GM21423 (cell line): ENCODE data around the gene SLC35F2.
"Not testable (repeated sequence)": the region's sequence is repeated elsewhere in the genome, so short reads cannot be mapped to it uniquely, and the experiment has no call there.

ENCODE experiments used
- ATAC-seq: cut with Tn5 transposase; IDR thresholded peaks from one replicate; pipeline ENCODE4 v1.9.1; 2021; ENCODE audit warnings: mild to moderate bottlenecking, moderate library complexity; ENCODE audit not compliant: unreplicated experiment

The SLC35F2 gene

GRCh38 chr11:107858217-107859070 is at the start of gene SLC35F2:
Gene SLC35F2, minus strand, starts transcription at chr11:107858787. Its CDS starts 20 bp downstream, at chr11:107858767.
- peak; percentile 94 for ATAC-seq

- ATAC-seq = no peak
These were observed 49.6 kb upstream of the SLC35F2 start for GRCh38 chr11:107908211-107908610.

- ATAC-seq = peak; percentile 68
These were observed 39.7 kb upstream of the SLC35F2 start for GRCh38 chr11:107898270-107898669.

- no peak for ATAC-seq
These were observed 23.7 kb upstream of the SLC35F2 start for GRCh38 chr11:107882095-107882820.

- not testable (repeated sequence) for ATAC-seq
These were observed 22.9 kb upstream of the SLC35F2 start for GRCh38 chr11:107881471-107881870.

- no peak for ATAC-seq
These were observed 17.6 kb upstream of the SLC35F2 start for GRCh38 chr11:107876141-107876540.

- no peak for ATAC-seq
These were observed 6.0 kb upstream of the SLC35F2 start for GRCh38 chr11:107864591-107864990.

GRCh38 chr11:107860688-107861087 is 2.1 kb upstream of the SLC35F2 start:
- ATAC-seq = no peak

- ATAC-seq = not testable (repeated sequence)
These were observed 1.6 kb upstream of the SLC35F2 start for GRCh38 chr11:107860240-107860620.

GRCh38 chr11:107859459-107860239 is 1.1 kb upstream of the SLC35F2 start:
- ATAC-seq = no peak

- ATAC-seq = no peak
These were observed 904 bp downstream of the SLC35F2 start for GRCh38 chr11:107857550-107858216.

- ATAC-seq = no peak
These were observed 1.5 kb downstream of the SLC35F2 start for GRCh38 chr11:107856981-107857517.

- no peak for ATAC-seq
These were observed 2.2 kb downstream of the SLC35F2 start for GRCh38 chr11:107856180-107856980.

GRCh38 chr11:107853070-107853469 is 5.5 kb downstream of the SLC35F2 start:
- no peak for ATAC-seq

- ATAC-seq = no peak
These were observed 6.8 kb downstream of the SLC35F2 start for GRCh38 chr11:107851704-107852310.

GRCh38 chr11:107849790-107850189 is 8.8 kb downstream of the SLC35F2 start:
- ATAC-seq = no peak

- no peak for ATAC-seq
These were observed 10.2 kb downstream of the SLC35F2 start for GRCh38 chr11:107848345-107848744.

GRCh38 chr11:107847184-107847583 is 11.4 kb downstream of the SLC35F2 start:
- ATAC-seq = no peak

GRCh38 chr11:107844041-107844440 is 14.5 kb downstream of the SLC35F2 start:
- no peak for ATAC-seq
